Liver (tissue), 9 donors: Measurements from ENCODE around the gene SLC9A1. TPM values are rescaled to one million over a fixed set of nuclear protein-coding genes. Genes with fewer than 3 reads are reported as not detected.

Experiments
- DNase-seq: peaks from one replicate; pipeline ENCODE4 v3.0.0-alpha.2; 2017; ENCODE audit warnings: low spot score
- H3K27ac ChIP-seq, 2 donors: one replicate each; pipeline ENCODE4 v1.7.0; 2013; ENCODE audit warnings: inconsistent platforms in 2 of 2, low read length in 2 of 2, control low read depth in 1 of 2, low read depth in 1 of 2, mild to moderate bottlenecking in 1 of 2
- H3K27me3 ChIP-seq, 4 donors: one replicate each; pipeline versions ENCODE4 v1.6.1 to v1.7.0; 2013; ENCODE audit warnings: low read length in 3 of 4, inconsistent platforms in 1 of 4, mild to moderate bottlenecking in 1 of 4, moderate library complexity in 1 of 4; ENCODE audit not compliant: control insufficient read depth in 4 of 4, insufficient read depth in 4 of 4
- H3K36me3 ChIP-seq, 4 donors: one replicate each; pipeline versions ENCODE4 v1.6.1 to v1.7.0; 2013; ENCODE audit warnings: low read length in 3 of 4, mild to moderate bottlenecking in 3 of 4, low read depth in 1 of 4, moderate library complexity in 1 of 4; ENCODE audit not compliant: control insufficient read depth in 4 of 4, insufficient read depth in 3 of 4
- H3K4me1 ChIP-seq, 4 donors: one replicate each; pipeline versions ENCODE4 v1.6.1 to v1.7.0; 2013; ENCODE audit warnings: low read length in 3 of 4, mild to moderate bottlenecking in 3 of 4, moderate library complexity in 1 of 4; ENCODE audit not compliant: control insufficient read depth in 4 of 4, insufficient read depth in 4 of 4
- H3K4me3 ChIP-seq, 3 donors: one replicate each; pipeline versions ENCODE4 v1.6.1 to v1.7.0; 2013; ENCODE audit warnings: low read length in 3 of 3, control low read depth in 1 of 3, low read depth in 1 of 3, mild to moderate bottlenecking in 1 of 3
- H3K9ac ChIP-seq, 2 donors: one replicate each; pipeline ENCODE4 v1.7.0; 2013; ENCODE audit warnings: low read length in 2 of 2, mild to moderate bottlenecking in 2 of 2, moderate library complexity in 2 of 2, control low read depth in 1 of 2, low read depth in 1 of 2
- H3K9me3 ChIP-seq, 4 donors: one replicate each; pipeline versions ENCODE4 v1.6.1 to v1.7.0; 2013; ENCODE audit warnings: low read length in 3 of 4; ENCODE audit not compliant: control insufficient read depth in 4 of 4
- EGR1 ChIP-seq, 2 donors: IDR thresholded peaks; 2 replicates each; pipeline ENCODE4 v1.6.1; 2016 to 2018; ENCODE audit warnings: antibody characterized with exemption in 2 of 2, low read depth in 2 of 2
- FOXA1 ChIP-seq: IDR thresholded peaks from 2 replicates; pipeline ENCODE4 v1.6.1; 2016; ENCODE audit warnings: antibody characterized with exemption
- FOXA2 ChIP-seq: IDR thresholded peaks from 2 replicates; pipeline ENCODE4 v1.6.1; 2016; ENCODE audit warnings: antibody characterized with exemption
- GABPA ChIP-seq, 2 donors: IDR thresholded peaks in 1 of 2; conservative IDR thresholded peaks in 1 of 2; 2 replicates each; pipeline ENCODE4 v1.6.1; 2016; ENCODE audit warnings: antibody characterized with exemption in 2 of 2, mild to moderate bottlenecking in 1 of 2, moderate library complexity in 1 of 2
- HNF4A ChIP-seq, 2 donors: conservative IDR thresholded peaks; 2 replicates each; pipeline ENCODE4 v1.6.1; 2016; ENCODE audit warnings: antibody characterized with exemption in 2 of 2, mild to moderate bottlenecking in 2 of 2
- HNF4G ChIP-seq: IDR thresholded peaks from 2 replicates; pipeline ENCODE4 v1.6.1; 2016; ENCODE audit warnings: antibody characterized with exemption
- JUND ChIP-seq, 2 donors: IDR thresholded peaks; 2 replicates each; pipeline ENCODE4 v1.6.1; 2016; ENCODE audit warnings: antibody characterized with exemption in 2 of 2
- NR2F2 ChIP-seq: IDR thresholded peaks from 2 replicates; pipeline ENCODE4 v1.6.1; 2016; ENCODE audit warnings: antibody characterized with exemption
- RAD21 ChIP-seq, 2 donors: IDR thresholded peaks; 2 replicates each; pipeline ENCODE4 v1.6.1; 2016; ENCODE audit warnings: antibody characterized with exemption in 2 of 2, mild to moderate bottlenecking in 2 of 2
- RXRA ChIP-seq, 2 donors: IDR thresholded peaks; 2 replicates each; pipeline ENCODE4 v1.6.1; 2017 to 2018; ENCODE audit warnings: antibody characterized with exemption in 2 of 2, mild to moderate bottlenecking in 1 of 2
- SP1 ChIP-seq: IDR thresholded peaks from 2 replicates; pipeline ENCODE4 v1.6.1; 2018; ENCODE audit warnings: antibody characterized with exemption, mild to moderate bottlenecking
- TAF1 ChIP-seq: conservative IDR thresholded peaks from 2 replicates; pipeline ENCODE4 v1.6.1; 2016; ENCODE audit warnings: antibody characterized with exemption, mild to moderate bottlenecking
- YY1 ChIP-seq: IDR thresholded peaks from 2 replicates; pipeline ENCODE4 v1.6.1; 2016; ENCODE audit warnings: antibody characterized with exemption, mild to moderate bottlenecking
- WGBS: extraction: QIAGEN DNeasy Blood & Tissue Kit; methylation state at CpG from one replicate; pipeline ENCODE4 v1.1.7; 2013; 5-methylcytosine and 5-hydroxymethylcytosine counted together
- polyA plus RNA-seq, 2 donors: library from polyadenylated mRNA; stranded (reverse) in 1 of 2; unstranded in 1 of 2; fragments of 200-250 nt in 1 of 2; fragments of >200 nt in 1 of 2; fragmentation: Nextera tagmentation in 1 of 2; extraction: Ambion mirVana in 1 of 2; gene quantifications; one replicate each; pipeline versions ENCODE4 v1.2.1 to v1.2.3, GENCODE V29; 2013 to 2015
- total RNA-seq, 2 donors: library from RNA; depleted of rRNA; stranded (reverse); fragments of >200 nt; gene quantifications; one replicate each; pipeline ENCODE4 v1.2.3, GENCODE V29; 2014
- TF ChIP-seq, protein P1 (sequence below): fragments of 150-350 bp; IDR thresholded peaks from 2 replicates; pipeline ENCODE4 v1.5.1; 2017; ENCODE audit warnings: improper control_type of control experiment, low read depth, low read length; ENCODE audit not compliant: missing input control
- TF ChIP-seq, protein P2 (sequence below): IDR thresholded peaks from 2 replicates; pipeline ENCODE4 v1.6.1; 2016; ENCODE audit warnings: antibody characterized with exemption
- TF ChIP-seq, protein P3 (sequence below): IDR thresholded peaks from 2 replicates; pipeline ENCODE4 v1.6.1; 2016; ENCODE audit warnings: antibody characterized with exemption
- TF ChIP-seq, protein P4 (sequence below): IDR thresholded peaks from 2 replicates; pipeline ENCODE4 v1.6.1; 2016; ENCODE audit warnings: antibody characterized with exemption, mild to moderate bottlenecking
- donor health status: healthy.
- donor health status: healthy.
- donor health status: healthy.
- donor health status: healthy.
- donor health status: healthy.

The SLC9A1 gene
- total and polyA plus RNA-seq, 4 donors, result 1.3 to 3.2 (median 1.5) TPM

DNA sequence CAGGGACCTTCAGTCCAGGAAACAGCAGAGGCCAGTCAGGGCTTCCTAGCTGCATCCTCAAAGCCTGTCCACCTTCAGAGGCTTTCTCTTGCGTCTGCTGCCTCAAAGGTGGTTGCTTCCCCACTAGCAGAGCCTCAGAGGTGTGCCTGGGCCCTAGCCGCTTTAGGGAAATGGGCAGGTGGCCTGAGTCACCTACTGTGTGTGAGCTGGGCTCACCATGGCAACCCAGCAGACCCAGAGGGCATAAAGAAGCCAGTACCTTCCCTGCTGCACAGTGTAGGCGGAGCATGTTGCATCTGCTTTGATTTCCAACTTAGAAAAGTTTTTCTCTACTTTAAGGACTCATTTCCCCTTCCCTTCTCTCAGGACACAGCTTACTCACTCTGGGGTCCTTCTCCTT lies 12.5 kb downstream of the SLC9A1 start:
- H3K4me1 ChIP-seq, result peaks cover 0 to under 1% (median 0%) of the 10 kb centered on the region in 4 donors
- no peak overlapping the region for H3K4me3 ChIP-seq
- H3K27me3 ChIP-seq, result no peaks in the 10 kb centered on the region
- TF ChIP-seq GABPA (IDR thresholded peaks at IDR 0.05 in 1 of 2, conservative IDR thresholded peaks at IDR 0.05 in 1 of 2), result no peak
- TF ChIP-seq HNF4A (conservative IDR thresholded peaks at IDR 0.05), result no peak
- TF ChIP-seq JUND (IDR thresholded peaks at IDR 0.05), result no peak
- no peak for TF ChIP-seq NR2F2
- TF ChIP-seq, protein P1, sequence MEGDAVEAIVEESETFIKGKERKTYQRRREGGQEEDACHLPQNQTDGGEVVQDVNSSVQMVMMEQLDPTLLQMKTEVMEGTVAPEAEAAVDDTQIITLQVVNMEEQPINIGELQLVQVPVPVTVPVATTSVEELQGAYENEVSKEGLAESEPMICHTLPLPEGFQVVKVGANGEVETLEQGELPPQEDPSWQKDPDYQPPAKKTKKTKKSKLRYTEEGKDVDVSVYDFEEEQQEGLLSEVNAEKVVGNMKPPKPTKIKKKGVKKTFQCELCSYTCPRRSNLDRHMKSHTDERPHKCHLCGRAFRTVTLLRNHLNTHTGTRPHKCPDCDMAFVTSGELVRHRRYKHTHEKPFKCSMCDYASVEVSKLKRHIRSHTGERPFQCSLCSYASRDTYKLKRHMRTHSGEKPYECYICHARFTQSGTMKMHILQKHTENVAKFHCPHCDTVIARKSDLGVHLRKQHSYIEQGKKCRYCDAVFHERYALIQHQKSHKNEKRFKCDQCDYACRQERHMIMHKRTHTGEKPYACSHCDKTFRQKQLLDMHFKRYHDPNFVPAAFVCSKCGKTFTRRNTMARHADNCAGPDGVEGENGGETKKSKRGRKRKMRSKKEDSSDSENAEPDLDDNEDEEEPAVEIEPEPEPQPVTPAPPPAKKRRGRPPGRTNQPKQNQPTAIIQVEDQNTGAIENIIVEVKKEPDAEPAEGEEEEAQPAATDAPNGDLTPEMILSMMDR, result no peak
- no peak for TF ChIP-seq RAD21 (IDR thresholded peaks at IDR 0.05)
- TF ChIP-seq TAF1, result no peak
- TF ChIP-seq, protein P2, sequence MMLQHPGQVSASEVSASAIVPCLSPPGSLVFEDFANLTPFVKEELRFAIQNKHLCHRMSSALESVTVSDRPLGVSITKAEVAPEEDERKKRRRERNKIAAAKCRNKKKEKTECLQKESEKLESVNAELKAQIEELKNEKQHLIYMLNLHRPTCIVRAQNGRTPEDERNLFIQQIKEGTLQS, result no peak
- TF ChIP-seq, protein P3, sequence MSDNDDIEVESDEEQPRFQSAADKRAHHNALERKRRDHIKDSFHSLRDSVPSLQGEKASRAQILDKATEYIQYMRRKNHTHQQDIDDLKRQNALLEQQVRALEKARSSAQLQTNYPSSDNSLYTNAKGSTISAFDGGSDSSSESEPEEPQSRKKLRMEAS, result no peak
- no peak for TF ChIP-seq YY1
- TF ChIP-seq FOXA2, result no peak
- TF ChIP-seq, protein P4, sequence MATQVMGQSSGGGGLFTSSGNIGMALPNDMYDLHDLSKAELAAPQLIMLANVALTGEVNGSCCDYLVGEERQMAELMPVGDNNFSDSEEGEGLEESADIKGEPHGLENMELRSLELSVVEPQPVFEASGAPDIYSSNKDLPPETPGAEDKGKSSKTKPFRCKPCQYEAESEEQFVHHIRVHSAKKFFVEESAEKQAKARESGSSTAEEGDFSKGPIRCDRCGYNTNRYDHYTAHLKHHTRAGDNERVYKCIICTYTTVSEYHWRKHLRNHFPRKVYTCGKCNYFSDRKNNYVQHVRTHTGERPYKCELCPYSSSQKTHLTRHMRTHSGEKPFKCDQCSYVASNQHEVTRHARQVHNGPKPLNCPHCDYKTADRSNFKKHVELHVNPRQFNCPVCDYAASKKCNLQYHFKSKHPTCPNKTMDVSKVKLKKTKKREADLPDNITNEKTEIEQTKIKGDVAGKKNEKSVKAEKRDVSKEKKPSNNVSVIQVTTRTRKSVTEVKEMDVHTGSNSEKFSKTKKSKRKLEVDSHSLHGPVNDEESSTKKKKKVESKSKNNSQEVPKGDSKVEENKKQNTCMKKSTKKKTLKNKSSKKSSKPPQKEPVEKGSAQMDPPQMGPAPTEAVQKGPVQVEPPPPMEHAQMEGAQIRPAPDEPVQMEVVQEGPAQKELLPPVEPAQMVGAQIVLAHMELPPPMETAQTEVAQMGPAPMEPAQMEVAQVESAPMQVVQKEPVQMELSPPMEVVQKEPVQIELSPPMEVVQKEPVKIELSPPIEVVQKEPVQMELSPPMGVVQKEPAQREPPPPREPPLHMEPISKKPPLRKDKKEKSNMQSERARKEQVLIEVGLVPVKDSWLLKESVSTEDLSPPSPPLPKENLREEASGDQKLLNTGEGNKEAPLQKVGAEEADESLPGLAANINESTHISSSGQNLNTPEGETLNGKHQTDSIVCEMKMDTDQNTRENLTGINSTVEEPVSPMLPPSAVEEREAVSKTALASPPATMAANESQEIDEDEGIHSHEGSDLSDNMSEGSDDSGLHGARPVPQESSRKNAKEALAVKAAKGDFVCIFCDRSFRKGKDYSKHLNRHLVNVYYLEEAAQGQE, result no peak
- no peak for TF ChIP-seq FOXA1
- no peak for TF ChIP-seq SP1
- TF ChIP-seq RXRA (IDR thresholded peaks at IDR 0.05), result no peak
- WGBS, result 93% methylated on average over 3 of the region's 3 CpGs
- no peak for DNase-seq
- H3K9me3 ChIP-seq, result no peaks in the 10 kb centered on the region
- H3K36me3 ChIP-seq, result no peaks in the 10 kb centered on the region
- H3K9ac ChIP-seq, result no peak overlapping the region
- H3K27ac ChIP-seq, result no peak overlapping the region

DNA sequence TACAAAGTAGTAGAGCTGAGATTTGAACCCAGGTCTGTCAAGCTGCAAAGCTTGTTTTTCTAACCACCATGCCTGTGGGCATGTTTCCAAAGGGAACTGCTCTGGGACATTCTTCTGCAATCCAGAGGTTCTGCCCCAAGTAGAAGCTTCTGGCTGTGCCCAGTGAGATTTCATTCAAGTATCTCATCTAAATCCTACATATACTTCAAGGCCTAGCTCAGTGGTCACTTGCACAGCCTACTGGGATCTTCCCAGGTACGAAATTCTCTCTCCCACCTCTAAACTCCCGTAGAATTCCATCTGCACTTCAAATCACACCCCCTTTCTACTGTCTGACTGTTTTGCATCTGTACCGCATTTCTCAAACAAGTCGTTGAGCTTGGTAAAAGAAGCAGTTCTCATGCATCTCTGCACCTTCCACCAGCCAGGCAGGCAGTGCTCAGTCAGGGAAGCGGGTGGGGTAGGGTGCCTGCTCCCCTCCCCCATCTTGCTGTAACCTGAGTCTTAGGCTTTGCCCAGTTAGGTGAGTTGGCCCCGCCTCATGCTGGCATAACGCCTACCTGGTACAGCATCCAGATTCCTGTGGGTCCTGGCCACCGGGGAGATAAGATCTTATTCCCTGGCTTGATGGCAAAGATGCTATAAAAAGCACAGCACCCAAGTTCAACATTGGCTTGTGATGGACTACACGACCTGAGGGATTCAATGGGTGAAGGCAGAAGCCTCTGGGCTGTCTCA lies 13.5 kb downstream of the SLC9A1 start:
- Histone ChIP-seq H3K9ac (no peak overlapping the region), H3K4me1 (peaks cover 0 to 3% (median 0%) of the 10 kb centered on the region in 4 donors), H3K9me3 (no peaks in the 10 kb centered on the region), H3K27me3 (no peaks in the 10 kb centered on the region), H3K4me3 (no peak overlapping the region), H3K27ac (no peak overlapping the region), H3K36me3 (no peaks in the 10 kb centered on the region)
- WGBS, result 80% methylated on average over 9 of the region's 9 CpGs
- TF ChIP-seq, protein P1, result no peak
- TF ChIP-seq YY1 (no peak), HNF4G (no peak), EGR1 (IDR thresholded peaks at IDR 0.05; ENCODE audit: low read depth in 2 of 2) (no peak), HNF4A (conservative IDR thresholded peaks at IDR 0.05) (no peak), SP1 (no peak), GABPA (IDR thresholded peaks at IDR 0.05 in 1 of 2, conservative IDR thresholded peaks at IDR 0.05 in 1 of 2) (no peak), NR2F2 (no peak)
- TF ChIP-seq, protein P2, result no peak
- no peak for DNase-seq
